ENCODE results near the gene PTPRE.

The PTPRE gene

DNA sequence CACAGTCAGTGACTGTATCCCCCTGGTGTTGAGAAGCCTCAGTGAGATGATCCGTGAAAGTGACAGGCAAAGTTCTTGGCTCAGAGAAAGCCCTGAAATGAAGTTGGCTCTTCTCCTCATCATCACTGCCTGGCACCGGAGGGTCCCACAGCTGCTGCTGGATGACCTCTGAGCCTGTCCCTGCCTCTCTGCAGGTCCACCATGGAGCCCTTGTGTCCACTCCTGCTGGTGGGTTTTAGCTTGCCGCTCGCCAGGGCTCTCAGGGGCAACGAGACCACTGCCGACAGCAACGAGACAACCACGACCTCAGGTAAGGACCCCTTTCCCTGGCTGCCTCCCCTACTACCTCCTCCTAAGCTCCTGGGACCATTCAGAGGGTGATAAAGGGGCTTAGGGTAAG, 133.8 kb downstream of the PTPRE start:
- TF ChIP-seq, protein P1, sequence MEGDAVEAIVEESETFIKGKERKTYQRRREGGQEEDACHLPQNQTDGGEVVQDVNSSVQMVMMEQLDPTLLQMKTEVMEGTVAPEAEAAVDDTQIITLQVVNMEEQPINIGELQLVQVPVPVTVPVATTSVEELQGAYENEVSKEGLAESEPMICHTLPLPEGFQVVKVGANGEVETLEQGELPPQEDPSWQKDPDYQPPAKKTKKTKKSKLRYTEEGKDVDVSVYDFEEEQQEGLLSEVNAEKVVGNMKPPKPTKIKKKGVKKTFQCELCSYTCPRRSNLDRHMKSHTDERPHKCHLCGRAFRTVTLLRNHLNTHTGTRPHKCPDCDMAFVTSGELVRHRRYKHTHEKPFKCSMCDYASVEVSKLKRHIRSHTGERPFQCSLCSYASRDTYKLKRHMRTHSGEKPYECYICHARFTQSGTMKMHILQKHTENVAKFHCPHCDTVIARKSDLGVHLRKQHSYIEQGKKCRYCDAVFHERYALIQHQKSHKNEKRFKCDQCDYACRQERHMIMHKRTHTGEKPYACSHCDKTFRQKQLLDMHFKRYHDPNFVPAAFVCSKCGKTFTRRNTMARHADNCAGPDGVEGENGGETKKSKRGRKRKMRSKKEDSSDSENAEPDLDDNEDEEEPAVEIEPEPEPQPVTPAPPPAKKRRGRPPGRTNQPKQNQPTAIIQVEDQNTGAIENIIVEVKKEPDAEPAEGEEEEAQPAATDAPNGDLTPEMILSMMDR (IDR thresholded peaks at IDR 0.05; ENCODE audit: control extremely low read depth, extremely low read depth, low read depth, missing control alignments) = no peak
- ChIA-PET CTCF (interaction anchor here (1.5 to 2.2 kb wide), 2 partner anchors 28 to 62 kb away, joined by 3 to 10 read pairs; no protein-coding TSS in a partner anchor), POLR2A (no interaction called here)
- no peak for DNase-seq (ENCODE audit: extremely low spot score)

DNA sequence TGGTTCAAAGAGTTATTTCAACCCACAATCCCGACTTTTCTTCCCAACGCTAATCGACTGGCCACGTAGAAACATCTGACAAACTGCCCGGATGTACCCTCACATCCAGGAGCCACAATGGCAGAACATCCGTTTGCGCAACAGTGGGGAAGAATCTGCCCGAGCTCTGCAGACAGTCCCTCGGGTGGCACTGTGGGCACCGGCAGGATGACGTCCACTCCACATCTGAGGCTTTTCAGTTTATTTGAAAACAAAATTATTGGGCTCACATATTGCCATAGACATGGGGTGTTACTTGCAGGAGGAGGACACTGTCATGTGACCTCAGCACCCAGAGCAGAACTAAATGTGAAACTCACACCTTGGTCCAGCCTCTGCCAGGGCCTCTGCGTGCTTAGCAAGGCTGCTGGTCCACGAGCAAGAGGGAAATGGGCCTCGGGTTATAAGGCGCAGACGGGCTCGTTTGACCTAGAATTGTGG, 135.3 kb downstream of the PTPRE start:
- no peak for DNase-seq (ENCODE audit: extremely low spot score)
- POLR2A ChIA-PET = no interaction called here
- TF ChIP-seq, protein P1 (IDR thresholded peaks at IDR 0.05; ENCODE audit: control extremely low read depth, extremely low read depth, low read depth, missing control alignments) = no peak
- CTCF ChIA-PET = interaction anchor here (1.0 to 1.5 kb wide), 2 partner anchors 20 to 63 kb away, joined by 3 read pairs; no protein-coding TSS in a partner anchor

- ChIA-PET POLR2A (no interaction called here), CTCF (interaction anchor here (1.9 to 10.2 kb wide), 3 partner anchors 9 to 27 kb away, joined by 4 to 132 read pairs (median 9); no protein-coding TSS in a partner anchor)
- TF ChIP-seq, protein P1 (IDR thresholded peaks at IDR 0.05; ENCODE audit: control extremely low read depth, extremely low read depth, low read depth, missing control alignments) = no peak
- no peak for DNase-seq (ENCODE audit: extremely low spot score)
Measured at GRCh38 chr10:128043259-128044045, 136.5 kb downstream of the PTPRE start.

DNA sequence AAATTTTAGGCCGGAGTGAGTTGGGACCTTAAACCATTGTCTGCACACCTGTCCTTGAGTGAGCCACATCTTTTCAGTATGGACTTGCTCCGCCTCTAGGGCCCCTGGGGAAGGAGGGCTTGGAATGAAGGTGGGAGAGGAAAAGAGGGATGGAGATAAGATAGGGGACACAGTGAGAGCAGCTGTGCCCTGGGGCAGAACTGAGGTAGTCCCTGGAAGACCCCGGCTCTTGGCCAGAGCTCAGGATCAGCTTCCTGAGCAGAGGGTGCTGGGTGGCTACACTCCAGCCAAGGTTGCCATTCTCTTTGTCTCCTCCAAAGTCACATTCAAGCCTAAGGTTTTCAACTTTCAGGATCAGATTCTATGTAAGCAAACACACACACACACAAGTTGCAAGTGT, 137.3 kb downstream of the PTPRE start:
- ChIA-PET POLR2A (no interaction called here), CTCF (interaction anchor here (0.8 to 10.2 kb wide), 4 partner anchors 9 to 27 kb away, joined by 3 to 132 read pairs (median 6); no protein-coding TSS in a partner anchor)
- no peak for DNase-seq (ENCODE audit: extremely low spot score)
- TF ChIP-seq, protein P1 (IDR thresholded peaks at IDR 0.05; ENCODE audit: control extremely low read depth, extremely low read depth, low read depth, missing control alignments) = no peak

DNA sequence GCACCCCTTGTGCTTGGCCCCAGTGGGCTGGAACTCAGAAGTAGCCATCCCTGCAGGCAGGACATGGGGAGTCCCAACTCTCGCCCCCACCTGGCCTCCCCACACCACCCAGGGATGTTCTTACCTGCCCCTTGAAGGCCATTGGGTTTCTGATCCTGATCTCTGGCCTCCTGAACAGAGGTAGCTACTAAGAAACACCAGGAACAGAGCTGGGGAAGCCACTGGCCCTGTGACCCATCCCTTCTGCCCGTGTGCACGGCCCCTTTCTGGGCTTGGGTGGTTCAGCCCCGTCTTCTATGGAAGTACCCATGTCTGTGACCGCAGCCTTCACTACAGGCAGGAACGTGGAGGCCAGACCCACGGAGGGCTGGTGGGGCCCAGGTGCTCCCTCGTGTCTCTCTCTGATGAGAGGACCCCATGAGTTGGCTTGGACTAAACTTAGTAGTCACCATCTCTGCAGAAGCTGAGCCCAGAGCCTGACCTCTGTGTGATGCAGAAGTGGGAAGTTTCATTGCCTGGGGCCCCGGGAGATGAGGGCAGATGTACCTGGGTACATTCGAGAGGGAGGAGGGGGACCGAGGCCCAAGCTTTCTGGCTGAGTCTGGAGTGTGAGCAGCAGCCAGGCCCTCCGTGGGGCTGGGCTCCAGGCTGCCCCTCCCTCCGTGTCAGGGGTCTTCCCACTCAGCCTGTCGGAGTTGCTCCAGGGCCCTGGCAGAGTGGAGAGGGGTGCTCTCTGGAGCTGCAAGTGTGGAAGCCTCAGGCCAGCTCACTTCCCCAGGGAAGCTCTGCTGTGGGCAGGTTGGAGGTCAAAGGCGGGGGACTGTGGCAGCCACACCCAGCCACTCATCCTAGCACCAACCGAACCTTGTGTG, 138.3 kb downstream of the PTPRE start:
- POLR2A ChIA-PET = no interaction called here
- CTCF ChIA-PET = interaction anchor here (0.8 to 10.2 kb wide), 6 partner anchors 9 to 32 kb away, joined by 3 to 132 read pairs (median 4); no protein-coding TSS in a partner anchor
- TF ChIP-seq, protein P1 (IDR thresholded peaks at IDR 0.05; ENCODE audit: control extremely low read depth, extremely low read depth, low read depth, missing control alignments) = no peak
- DNase-seq (ENCODE audit: extremely low spot score) = no peak

DNA sequence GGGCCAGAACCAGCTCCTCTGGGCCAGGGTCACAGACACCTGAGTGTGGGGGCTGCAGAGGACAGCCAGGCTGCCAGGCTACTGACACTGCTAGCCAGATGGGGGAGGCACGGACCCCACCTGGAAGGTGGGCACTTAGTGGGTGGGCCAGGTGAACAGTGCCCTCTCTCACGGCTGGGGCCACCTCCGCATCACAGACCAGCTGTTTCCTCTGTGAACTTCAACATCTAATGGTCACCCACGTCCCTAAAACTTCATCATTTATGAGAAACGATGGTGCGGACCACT, 138.9 kb downstream of the PTPRE start:
- no peak for DNase-seq (ENCODE audit: extremely low spot score)
- ChIA-PET CTCF (interaction anchor here (1.0 to 10.2 kb wide), 4 partner anchors 8 to 33 kb away, joined by 3 to 132 read pairs (median 6); no protein-coding TSS in a partner anchor), POLR2A (no interaction called here)
- TF ChIP-seq, protein P1 (IDR thresholded peaks at IDR 0.05; ENCODE audit: control extremely low read depth, extremely low read depth, low read depth, missing control alignments) = no peak
